Pancreas (tissue), 10 donors: ENCODE results near the gene SPDYE4. TPM values are rescaled to one million over a fixed set of nuclear protein-coding genes. Genes with fewer than 3 reads are reported as not detected.

Experiments
- ATAC-seq, 4 donors: fragments of 200-7000 bp; cut with Tn5 transposase; one replicate each; pipeline versions ENCODE4 v1.8.0 to v1.9.1; 2020; ENCODE audit warnings: mild to moderate bottlenecking in 4 of 4, moderate library complexity in 4 of 4
- DNase-seq, 6 donors: peaks; one replicate each; pipeline ENCODE4 v3.0.0-alpha.2; 2020
- FAIRE-seq: peaks from 2 replicates; lab custom pipeline; 2012; peaks lifted over from hg19 to GRCh38; lab: Jason Lieb, UNC
- H3K27ac ChIP-seq, 4 donors: fragments of 200-600 bp; sonication (generic); 1 replicate in 3 of 4; 2 replicates in 1 of 4; pipeline versions ENCODE4 v1.5.0 to v1.8.0; 2020
- H3K27me3 ChIP-seq, 4 donors: fragments of 200-600 bp; one replicate each; pipeline ENCODE4 v1.8.0; 2021
- H3K36me3 ChIP-seq, 3 donors: fragments of 200-600 bp; sonication (generic) in 1 of 3; one replicate each; pipeline versions ENCODE4 v1.5.0 to v1.8.0; 2020 to 2021
- H3K4me1 ChIP-seq, 3 donors: fragments of 200-600 bp; one replicate each; pipeline ENCODE4 v1.8.0; 2021
- H3K4me3 ChIP-seq, 4 donors: fragments of 200-600 bp; sonication (generic) in 2 of 4; one replicate each; pipeline versions ENCODE4 v1.5.0 to v1.8.0; 2020 to 2021
- H3K9me3 ChIP-seq, 4 donors: fragments of 200-600 bp; one replicate each; pipeline ENCODE4 v1.8.0; 2021
- CTCF ChIP-seq, 4 donors: fragments of 200-600 bp; sonication (generic) in 3 of 4; IDR thresholded peaks; one replicate each; pipeline versions ENCODE4 v1.5.0 to v1.8.0; 2021; ENCODE audit warnings: antibody characterized with exemption in 4 of 4
- WGBS, 2 donors: extraction: QIAGEN DNeasy Blood & Tissue Kit; methylation state at CpG; one replicate each; pipeline ENCODE4 v1.1.7; 2013; 5-methylcytosine and 5-hydroxymethylcytosine counted together
- intact Hi-C, 3 donors: fragments of 100-400 bp; cut with DNase I; formaldehyde crosslinking; loops; one replicate each; pipeline versions ENCODE4 v1.11.1 to v1.14.2; 2022
- polyA plus RNA-seq, 2 donors: library from polyadenylated mRNA; stranded (reverse); fragments of 200-250 nt; gene quantifications; one replicate each; pipeline ENCODE4 v1.2.3, GENCODE V29; 2013
- total RNA-seq, 6 donors: library from RNA; stranded (reverse); fragmentation: NEBNext Ultra II Directional in 4 of 6; extraction: Animal tissue kit (Norgen Biotek cat#: 25700) in 4 of 6; gene quantifications; one replicate each; pipeline versions ENCODE4 v1.2.1 to v1.2.4, GENCODE V29; 2021 to 2023
- donor health status: healthy with polysubstance abuse.
- donor health status: DM: no; HTN: no; CAD: no; lungs with moderate emphysema.
- donor health status: DM: no; HTN: no; CAD: no.
- donor health status: control.
- donor health status: control.
- donor health status: Bipolar disorder and iron deficiency.
- donor health status: DM: yes; HTN: yes; CAD: no.
- donor health status: DM: no; HTN: no; CAD: no.
- donor health status: DM: no; HTN: no; CAD: no.
- donor health status: DM: yes; HTN: yes; CAD: no.

The SPDYE4 gene
- total and polyA plus RNA-seq, 8 donors: 0.28 TPM; not detected in 7

GRCh38 chr17:8785547-8786413, 27.4 kb upstream of the SPDYE4 start:
- no peaks in the 10 kb centered on the region for H3K36me3 ChIP-seq
- 29 to 31% methylated on average over 19 of the region's 19 CpGs for WGBS, 2 donors
- no peak overlapping the region for H3K4me3 ChIP-seq
- ATAC-seq: peak; percentile 77 to 97 (median 94)
- DNase-seq: peak; percentile 40 to 91 (median 75)
- no peaks in the 10 kb centered on the region for H3K27me3 ChIP-seq
- H3K9me3 ChIP-seq: no peaks in the 10 kb centered on the region
- no peaks in the 10 kb centered on the region for H3K4me1 ChIP-seq
- no peak overlapping the region for H3K27ac ChIP-seq
- TF ChIP-seq CTCF (IDR thresholded peaks at IDR 0.05): peak; percentile 72 to 84 (median 79)
- no peak for FAIRE-seq
- intact Hi-C loops: no loop called here

GRCh38 chr17:8782176-8782575, 23.8 kb upstream of the SPDYE4 start:
- intact Hi-C loops: no loop called here
- ATAC-seq (no peak), FAIRE-seq (no peak), DNase-seq (no peak)
- no peaks in the 10 kb centered on the region for H3K36me3 ChIP-seq
- WGBS, 2 donors: 63 to 72% methylated on average over 1 of the region's 1 CpG
- H3K4me3 ChIP-seq: no peak overlapping the region
- no peak overlapping the region for H3K27ac ChIP-seq
- no peaks in the 10 kb centered on the region for H3K9me3 ChIP-seq
- H3K27me3 ChIP-seq: no peaks in the 10 kb centered on the region
- no peaks in the 10 kb centered on the region for H3K4me1 ChIP-seq
- no peak for TF ChIP-seq CTCF (IDR thresholded peaks at IDR 0.05)

GRCh38 chr17:8781776-8782175, 23.4 kb upstream of the SPDYE4 start:
- Histone ChIP-seq H3K27me3 (no peaks in the 10 kb centered on the region), H3K9me3 (no peaks in the 10 kb centered on the region), H3K4me3 (no peak overlapping the region), H3K36me3 (no peaks in the 10 kb centered on the region), H3K4me1 (no peaks in the 10 kb centered on the region), H3K27ac (no peak overlapping the region)
- WGBS, 2 donors: 76 to 78% methylated on average over 4 of the region's 4 CpGs
- DNase-seq (no peak), ATAC-seq (no peak), FAIRE-seq (no peak)
- TF ChIP-seq CTCF (IDR thresholded peaks at IDR 0.05): no peak
- intact Hi-C loops: no loop called here

- FAIRE-seq: no peak
- H3K4me3 ChIP-seq: no peak overlapping the region
- no peaks in the 10 kb centered on the region for H3K27me3 ChIP-seq
- intact Hi-C loops: no loop called here
- TF ChIP-seq CTCF (IDR thresholded peaks at IDR 0.05): no peak
- ATAC-seq: no peak
- H3K9me3 ChIP-seq: no peaks in the 10 kb centered on the region
- no peak overlapping the region for H3K27ac ChIP-seq
- 59 to 94% methylated on average over 1 of the region's 1 CpG for WGBS, 2 donors
- H3K36me3 ChIP-seq: no peaks in the 10 kb centered on the region
- no peak for DNase-seq
- no peaks in the 10 kb centered on the region for H3K4me1 ChIP-seq
Observed at GRCh38 chr17:8776881-8777280, 18.5 kb upstream of the SPDYE4 start.

GRCh38 chr17:8776248-8776647, 17.9 kb upstream of the SPDYE4 start:
- TF ChIP-seq CTCF (IDR thresholded peaks at IDR 0.05): no peak
- H3K27ac ChIP-seq: no peak overlapping the region
- no peak overlapping the region for H3K4me3 ChIP-seq
- no peaks in the 10 kb centered on the region for H3K4me1 ChIP-seq
- intact Hi-C loops: no loop called here
- ATAC-seq: no peak
- no peaks in the 10 kb centered on the region for H3K27me3 ChIP-seq
- H3K9me3 ChIP-seq: no peaks in the 10 kb centered on the region
- no peak for FAIRE-seq
- DNase-seq: no peak
- no peaks in the 10 kb centered on the region for H3K36me3 ChIP-seq
